HCT116 (cell line): ENCODE results near the gene MSI2. TPM values are rescaled to one million over a fixed set of nuclear protein-coding genes. Genes with fewer than 3 reads are reported as not detected.

Experiments used
- ATAC-seq: fragments of 200-7000 bp; cut with Tn5 transposase; 2 replicates; pipeline ENCODE4 v1.9.1; 2020; ENCODE audit warnings: mild to moderate bottlenecking, moderate library complexity
- BruUV-seq: library from RNA; stranded (reverse); fragments of 400-500 nt; replicated peaks from 2 replicates; lab custom pipeline; 2021; lab: Mats Ljungman, UMichigan
- CTCF ChIA-PET: fragments of 300-600 bp; sonication (Branson Sonifier 250); formaldehyde crosslinking; loops from one replicate; lab custom pipeline; 2021; ENCODE audit warnings: antibody characterized with exemption; lab: Charles Lee
- POLR2A ChIA-PET: fragments of 300-600, 350-600 bp; sonication (Branson Sonifier 250); formaldehyde crosslinking; loops from one replicate; lab custom pipeline; 2021; ENCODE audit warnings: antibody characterized with exemption; lab: Charles Lee
- RAD21 ChIA-PET, 2 experiments: fragments of 300-600 bp; sonication (Branson Sonifier 250); formaldehyde crosslinking; loops; one replicate each; lab custom pipeline; 2023; ENCODE audit warnings: low total read pairs in 2 of 2; ENCODE audit not compliant: uncharacterized antibody in 2 of 2, unreplicated experiment in 2 of 2, low non-redundant PET in 1 of 2; lab: Charles Lee
- DNase-seq: peaks from one replicate; pipeline ENCODE4 v3.0.0-alpha.2; 2010; ENCODE audit warnings: low read depth, low spot score
- H2AFZ ChIP-seq: fragments of 200-600 bp; shearing (Covaris generic), sonication (generic); 2 replicates; pipeline ENCODE4 v1.6.1; 2017; ENCODE audit warnings: low read depth, mixed run types, mixed read lengths, antibody characterized with exemption, low read length; ENCODE audit not compliant: poor library complexity, severe bottlenecking
- H3K27ac ChIP-seq: 2 replicates; pipeline ENCODE4 v1.5.1; 2012; ENCODE audit warnings: low read depth, low read length
- H3K27me3 ChIP-seq: fragments of 200-600 bp; sonication (generic); 2 replicates; pipeline ENCODE4 v1.6.1; 2016; ENCODE audit warnings: mixed run types, low read length, mixed read lengths; ENCODE audit not compliant: insufficient read depth
- H3K36me3 ChIP-seq, 2 experiments: fragments of 200-500 bp in 1 of 2; fragments of 200-600 bp in 1 of 2; sonication (Bioruptor generic) in 1 of 2; sonication (generic) in 1 of 2; 2 replicates each; pipeline versions ENCODE4 v1.5.1 to v1.6.1; 2014 to 2016; ENCODE audit warnings: low read length in 2 of 2, inconsistent platforms in 1 of 2, mixed read lengths in 1 of 2, mixed run types in 1 of 2; ENCODE audit not compliant: insufficient read depth in 2 of 2, control insufficient read depth in 1 of 2
- H3K4me1 ChIP-seq, 2 experiments: fragments of 200-600 bp in 1 of 2; sonication (generic) in 1 of 2; 2 replicates each; pipeline versions ENCODE4 v1.5.1 to v1.6.1; 2012 to 2017; ENCODE audit warnings: low read length in 2 of 2, inconsistent platforms in 1 of 2, mild to moderate bottlenecking in 1 of 2, mixed read lengths in 1 of 2, mixed run types in 1 of 2, moderate library complexity in 1 of 2; ENCODE audit not compliant: insufficient read depth in 2 of 2, control insufficient read depth in 1 of 2
- H3K4me2 ChIP-seq: fragments of 200-600 bp; sonication (generic); 2 replicates; pipeline ENCODE4 v1.6.1; 2017; ENCODE audit warnings: mixed run types, low read length, mixed read lengths
- H3K4me3 ChIP-seq, 2 experiments: fragments of 200-600 bp in 1 of 2; sonication (generic) in 1 of 2; replicated peaks in 1 of 2; 2 replicates each; pipeline ENCODE4 v1.5.1; 2011 to 2016; ENCODE audit warnings: low read length in 2 of 2, control low read depth in 1 of 2, low read depth in 1 of 2, mild to moderate bottlenecking in 1 of 2, mixed read lengths in 1 of 2, mixed run types in 1 of 2
- H3K79me2 ChIP-seq: fragments of 200-600 bp; sonication (generic); 2 replicates; pipeline ENCODE4 v1.6.1; 2017; ENCODE audit warnings: mild to moderate bottlenecking, mixed run types, low read length, moderate library complexity, mixed read lengths; ENCODE audit not compliant: insufficient read depth
- H3K9ac ChIP-seq: fragments of 200-600 bp; sonication (generic); 2 replicates; pipeline ENCODE4 v1.6.1; 2016; ENCODE audit warnings: low read length, mixed read lengths
- H3K9me2 ChIP-seq: fragments of 200-600 bp; sonication (generic), shearing (Covaris generic); 2 replicates; pipeline ENCODE4 v1.6.1; 2017; ENCODE audit warnings: mixed run types, mild to moderate bottlenecking, moderate library complexity; ENCODE audit not compliant: insufficient read depth
- H3K9me3 ChIP-seq, 2 experiments: fragments of 200-500 bp in 1 of 2; fragments of 200-600 bp in 1 of 2; sonication (Bioruptor generic) in 1 of 2; sonication (generic) in 1 of 2; 2 replicates each; pipeline ENCODE4 v1.6.1; 2014 to 2017; ENCODE audit warnings: low read length in 2 of 2, mixed read lengths in 2 of 2, inconsistent platforms in 1 of 2, low read depth in 1 of 2, mild to moderate bottlenecking in 1 of 2, mixed run types in 1 of 2, moderate library complexity in 1 of 2; ENCODE audit not compliant: control insufficient read depth in 1 of 2, insufficient read depth in 1 of 2
- H4K20me1 ChIP-seq: fragments of 200-600 bp; sonication (generic), shearing (Covaris generic); 2 replicates; pipeline ENCODE4 v1.6.1; 2017; ENCODE audit warnings: mixed run types, mild to moderate bottlenecking, moderate library complexity; ENCODE audit not compliant: insufficient read depth
- CBX3 ChIP-seq: IDR thresholded peaks from 2 replicates; pipeline ENCODE4 v1.6.1; 2012; ENCODE audit warnings: low read depth
- CEBPB ChIP-seq: IDR thresholded peaks from 2 replicates; pipeline ENCODE4 v1.6.1; 2012; ENCODE audit warnings: low read depth
- EGR1 ChIP-seq: IDR thresholded peaks from 2 replicates; pipeline ENCODE4 v1.6.1; 2012; ENCODE audit warnings: low read depth
- ELF1 ChIP-seq: IDR thresholded peaks from 2 replicates; pipeline ENCODE4 v1.6.1; 2012; ENCODE audit warnings: low read depth, borderline replicate concordance
- EZH2 ChIP-seq: fragments of 200-600 bp; sonication (generic); IDR thresholded peaks from 2 replicates; pipeline ENCODE4 v1.6.1; 2017; ENCODE audit warnings: antibody characterized with exemption, mixed run types
- EZH2phosphoT487 ChIP-seq: fragments of 200-600 bp; IDR thresholded peaks from 2 replicates; pipeline ENCODE4 v1.6.1; 2018; ENCODE audit warnings: antibody characterized with exemption, borderline replicate concordance
- FOSL1 ChIP-seq: IDR thresholded peaks from 2 replicates; pipeline ENCODE4 v1.6.1; 2012; ENCODE audit warnings: low read depth
- POLR2A ChIP-seq: IDR thresholded peaks from 2 replicates; pipeline ENCODE4 v1.7.0; 2011; ENCODE audit warnings: borderline replicate concordance; ENCODE audit not compliant: insufficient read depth, insufficient read length; ENCODE audit errors: extremely low read depth
- SRF ChIP-seq: IDR thresholded peaks from 2 replicates; pipeline ENCODE4 v1.6.1; 2012; ENCODE audit warnings: low read depth
- TCF7L2 ChIP-seq: IDR thresholded peaks from 2 replicates; pipeline ENCODE4 v1.7.0; 2011; ENCODE audit warnings: borderline replicate concordance, inconsistent platforms; ENCODE audit not compliant: insufficient read depth, insufficient read length; ENCODE audit errors: extremely low read depth
- YY1 ChIP-seq: IDR thresholded peaks from 2 replicates; pipeline ENCODE4 v1.6.1; 2011; ENCODE audit warnings: low read length, low read depth, moderate library complexity, mild to moderate bottlenecking; ENCODE audit not compliant: insufficient replicate concordance; ENCODE audit errors: extremely low read depth
- ZFX ChIP-seq: fragments of 450-650 bp; IDR thresholded peaks from 2 replicates; pipeline ENCODE4 v1.6.1; 2017
- ZNF274 ChIP-seq: fragments of 200-500 bp; sonication (Bioruptor generic); IDR thresholded peaks from 2 replicates; pipeline ENCODE4 v1.6.1; 2014; ENCODE audit warnings: mild to moderate bottlenecking, low read depth, low read length, inconsistent platforms
- intact Hi-C: fragments of 100-400 bp; cut with micrococcal nuclease; formaldehyde crosslinking; loops from 2 replicates; pipeline ENCODE4 v1.10.0; 2022
- total RNA-seq: library from RNA; stranded (reverse); gene quantifications from one replicate; pipeline ENCODE4 v1.2.1, GENCODE V29; 2021; ENCODE audit not compliant: unreplicated experiment
- TF ChIP-seq, protein P1 (sequence below): IDR thresholded peaks from 2 replicates; pipeline ENCODE4 v1.6.1; 2011; ENCODE audit warnings: mild to moderate bottlenecking, low read length, moderate library complexity; ENCODE audit not compliant: insufficient replicate concordance; ENCODE audit errors: extremely low read depth
- TF ChIP-seq, protein P2 (sequence below), 3 experiments: fragments of 200-600 bp in 1 of 3; sonication (generic) in 1 of 3; IDR thresholded peaks in 2 of 3; conservative IDR thresholded peaks in 1 of 3; 2 replicates each; pipeline ENCODE4 v1.5.1; 2012 to 2017; ENCODE audit warnings: low read depth in 2 of 3, low read length in 2 of 3, antibody characterized with exemption in 1 of 3, borderline replicate concordance in 1 of 3, control low read depth in 1 of 3, mild to moderate bottlenecking in 1 of 3, mixed read lengths in 1 of 3, mixed run types in 1 of 3, moderate library complexity in 1 of 3; ENCODE audit not compliant: insufficient read depth in 1 of 3
- TF ChIP-seq, protein P3 (sequence below): IDR thresholded peaks from 2 replicates; pipeline ENCODE4 v1.6.1; 2012
- TF ChIP-seq, protein P4 (sequence below): IDR thresholded peaks from 2 replicates; pipeline ENCODE4 v1.6.1; 2012
- TF ChIP-seq, protein P5 (sequence below): IDR thresholded peaks from 2 replicates; pipeline ENCODE4 v1.6.1; 2012; ENCODE audit warnings: low read depth

The MSI2 gene
- total RNA-seq, 1 experiment from 2014 or later = 137 TPM

DNA sequence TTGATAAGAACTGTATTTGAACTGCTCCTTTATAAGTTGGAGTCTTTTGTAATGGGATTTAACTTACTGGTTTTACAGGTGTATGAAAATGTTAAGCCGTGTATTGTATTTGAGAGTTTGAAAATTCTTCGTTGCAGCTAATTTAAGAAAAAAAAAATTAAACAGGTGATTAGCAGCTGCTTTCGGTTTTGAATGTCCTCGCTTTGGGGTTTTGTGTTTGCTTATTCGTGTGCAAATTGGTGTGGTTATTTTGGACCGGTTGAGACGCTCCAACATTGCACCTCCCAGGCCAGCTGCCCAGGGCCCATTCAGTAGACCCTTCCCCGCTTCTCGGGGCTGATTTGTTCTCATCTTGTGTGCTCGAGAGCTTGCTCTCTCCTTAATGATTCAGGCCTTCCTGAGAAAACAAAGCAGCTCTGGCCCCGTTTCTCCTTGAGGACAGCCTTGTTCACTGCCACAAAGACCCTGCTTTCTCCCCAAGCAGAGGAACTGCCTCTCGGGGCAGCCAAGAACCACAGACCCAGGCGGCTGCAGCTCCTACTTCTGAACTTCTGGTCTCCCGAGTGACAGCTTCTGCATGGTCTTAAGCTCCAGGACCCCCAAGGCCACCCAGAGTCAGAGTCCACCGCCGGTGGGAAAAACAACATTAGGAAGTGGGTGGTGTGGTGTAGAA lies 100.5 kb downstream of the MSI2 start:
- no TSS peak for BruUV-seq
- H3K36me3 ChIP-seq = no peaks in the 10 kb centered on the region
- H3K9ac ChIP-seq = no peak overlapping the region
- DNase-seq = no peak
- H3K4me3 ChIP-seq = no peak overlapping the region
- no peak overlapping the region for H3K27ac ChIP-seq
- POLR2A ChIA-PET = no interaction called here
- H4K20me1 ChIP-seq = no peaks in the 10 kb centered on the region
- CTCF ChIA-PET = interaction anchor here (0.8 to 1.1 kb wide), 2 partner anchors 114 to 250 kb away, joined by 3 read pairs; no protein-coding TSS in a partner anchor
- no peak overlapping the region for H2AFZ ChIP-seq
- intact Hi-C loops = no loop called here
- H3K79me2 ChIP-seq = peaks cover 24% of the 10 kb centered on the region
- no peak overlapping the region for H3K4me2 ChIP-seq
- no peak for ATAC-seq
- H3K4me1 ChIP-seq = peaks cover 8 to 19% of the 10 kb centered on the region in 2 experiments
- RAD21 ChIA-PET = no interaction called here
- no peaks in the 10 kb centered on the region for H3K27me3 ChIP-seq
- H3K9me3 ChIP-seq = no peaks in the 10 kb centered on the region
- no peaks in the 10 kb centered on the region for H3K9me2 ChIP-seq
- TF ChIP-seq, protein P1, sequence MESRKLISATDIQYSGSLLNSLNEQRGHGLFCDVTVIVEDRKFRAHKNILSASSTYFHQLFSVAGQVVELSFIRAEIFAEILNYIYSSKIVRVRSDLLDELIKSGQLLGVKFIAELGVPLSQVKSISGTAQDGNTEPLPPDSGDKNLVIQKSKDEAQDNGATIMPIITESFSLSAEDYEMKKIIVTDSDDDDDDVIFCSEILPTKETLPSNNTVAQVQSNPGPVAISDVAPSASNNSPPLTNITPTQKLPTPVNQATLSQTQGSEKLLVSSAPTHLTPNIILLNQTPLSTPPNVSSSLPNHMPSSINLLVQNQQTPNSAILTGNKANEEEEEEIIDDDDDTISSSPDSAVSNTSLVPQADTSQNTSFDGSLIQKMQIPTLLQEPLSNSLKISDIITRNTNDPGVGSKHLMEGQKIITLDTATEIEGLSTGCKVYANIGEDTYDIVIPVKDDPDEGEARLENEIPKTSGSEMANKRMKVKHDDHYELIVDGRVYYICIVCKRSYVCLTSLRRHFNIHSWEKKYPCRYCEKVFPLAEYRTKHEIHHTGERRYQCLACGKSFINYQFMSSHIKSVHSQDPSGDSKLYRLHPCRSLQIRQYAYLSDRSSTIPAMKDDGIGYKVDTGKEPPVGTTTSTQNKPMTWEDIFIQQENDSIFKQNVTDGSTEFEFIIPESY = no peak
- TF ChIP-seq, protein P2, sequence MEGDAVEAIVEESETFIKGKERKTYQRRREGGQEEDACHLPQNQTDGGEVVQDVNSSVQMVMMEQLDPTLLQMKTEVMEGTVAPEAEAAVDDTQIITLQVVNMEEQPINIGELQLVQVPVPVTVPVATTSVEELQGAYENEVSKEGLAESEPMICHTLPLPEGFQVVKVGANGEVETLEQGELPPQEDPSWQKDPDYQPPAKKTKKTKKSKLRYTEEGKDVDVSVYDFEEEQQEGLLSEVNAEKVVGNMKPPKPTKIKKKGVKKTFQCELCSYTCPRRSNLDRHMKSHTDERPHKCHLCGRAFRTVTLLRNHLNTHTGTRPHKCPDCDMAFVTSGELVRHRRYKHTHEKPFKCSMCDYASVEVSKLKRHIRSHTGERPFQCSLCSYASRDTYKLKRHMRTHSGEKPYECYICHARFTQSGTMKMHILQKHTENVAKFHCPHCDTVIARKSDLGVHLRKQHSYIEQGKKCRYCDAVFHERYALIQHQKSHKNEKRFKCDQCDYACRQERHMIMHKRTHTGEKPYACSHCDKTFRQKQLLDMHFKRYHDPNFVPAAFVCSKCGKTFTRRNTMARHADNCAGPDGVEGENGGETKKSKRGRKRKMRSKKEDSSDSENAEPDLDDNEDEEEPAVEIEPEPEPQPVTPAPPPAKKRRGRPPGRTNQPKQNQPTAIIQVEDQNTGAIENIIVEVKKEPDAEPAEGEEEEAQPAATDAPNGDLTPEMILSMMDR (IDR thresholded peaks at IDR 0.05 in 2 of 3, conservative IDR thresholded peaks at IDR 0.05 in 1 of 3; ENCODE audit: borderline replicate concordance in 1 of 3, insufficient read depth in 1 of 3, low read depth in 2 of 3, low read length in 2 of 3) = no peak
- TF ChIP-seq EZH2phosphoT487 (no peak), EGR1 (no peak), CEBPB (no peak), ZNF274 (no peak), POLR2A (no peak), TCF7L2 (no peak), ELF1 (no peak), YY1 (no peak), SRF (no peak), CBX3 (no peak), FOSL1 (no peak), EZH2 (no peak), ZFX (no peak)
- TF ChIP-seq, protein P3, sequence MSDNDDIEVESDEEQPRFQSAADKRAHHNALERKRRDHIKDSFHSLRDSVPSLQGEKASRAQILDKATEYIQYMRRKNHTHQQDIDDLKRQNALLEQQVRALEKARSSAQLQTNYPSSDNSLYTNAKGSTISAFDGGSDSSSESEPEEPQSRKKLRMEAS = no peak
- TF ChIP-seq, protein P4, sequence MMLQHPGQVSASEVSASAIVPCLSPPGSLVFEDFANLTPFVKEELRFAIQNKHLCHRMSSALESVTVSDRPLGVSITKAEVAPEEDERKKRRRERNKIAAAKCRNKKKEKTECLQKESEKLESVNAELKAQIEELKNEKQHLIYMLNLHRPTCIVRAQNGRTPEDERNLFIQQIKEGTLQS = no peak
- TF ChIP-seq, protein P5, sequence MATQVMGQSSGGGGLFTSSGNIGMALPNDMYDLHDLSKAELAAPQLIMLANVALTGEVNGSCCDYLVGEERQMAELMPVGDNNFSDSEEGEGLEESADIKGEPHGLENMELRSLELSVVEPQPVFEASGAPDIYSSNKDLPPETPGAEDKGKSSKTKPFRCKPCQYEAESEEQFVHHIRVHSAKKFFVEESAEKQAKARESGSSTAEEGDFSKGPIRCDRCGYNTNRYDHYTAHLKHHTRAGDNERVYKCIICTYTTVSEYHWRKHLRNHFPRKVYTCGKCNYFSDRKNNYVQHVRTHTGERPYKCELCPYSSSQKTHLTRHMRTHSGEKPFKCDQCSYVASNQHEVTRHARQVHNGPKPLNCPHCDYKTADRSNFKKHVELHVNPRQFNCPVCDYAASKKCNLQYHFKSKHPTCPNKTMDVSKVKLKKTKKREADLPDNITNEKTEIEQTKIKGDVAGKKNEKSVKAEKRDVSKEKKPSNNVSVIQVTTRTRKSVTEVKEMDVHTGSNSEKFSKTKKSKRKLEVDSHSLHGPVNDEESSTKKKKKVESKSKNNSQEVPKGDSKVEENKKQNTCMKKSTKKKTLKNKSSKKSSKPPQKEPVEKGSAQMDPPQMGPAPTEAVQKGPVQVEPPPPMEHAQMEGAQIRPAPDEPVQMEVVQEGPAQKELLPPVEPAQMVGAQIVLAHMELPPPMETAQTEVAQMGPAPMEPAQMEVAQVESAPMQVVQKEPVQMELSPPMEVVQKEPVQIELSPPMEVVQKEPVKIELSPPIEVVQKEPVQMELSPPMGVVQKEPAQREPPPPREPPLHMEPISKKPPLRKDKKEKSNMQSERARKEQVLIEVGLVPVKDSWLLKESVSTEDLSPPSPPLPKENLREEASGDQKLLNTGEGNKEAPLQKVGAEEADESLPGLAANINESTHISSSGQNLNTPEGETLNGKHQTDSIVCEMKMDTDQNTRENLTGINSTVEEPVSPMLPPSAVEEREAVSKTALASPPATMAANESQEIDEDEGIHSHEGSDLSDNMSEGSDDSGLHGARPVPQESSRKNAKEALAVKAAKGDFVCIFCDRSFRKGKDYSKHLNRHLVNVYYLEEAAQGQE = no peak
